NCI-H2171 treated with DMSO at 0.1 percent for 48 hours (cell line): ENCODE measurements around the gene PKP1.

Experiments
- DNase-seq: peaks from one replicate; lab custom pipeline; 2025; lab: John Stamatoyannopoulos, UW

Gene PKP1

GRCh38 chr1:201330541-201330940 lies 47.2 kb downstream of the PKP1 start:
- DNase-seq: no peak

- no peak for DNase-seq
These were observed 47.9 kb downstream of the PKP1 start for GRCh38 chr1:201331166-201331565.

- no peak for DNase-seq
These were observed 48.7 kb downstream of the PKP1 start for GRCh38 chr1:201332021-201332420.

GRCh38 chr1:201332616-201333335 lies 49.5 kb downstream of the PKP1 start:
- DNase-seq: no peak

- no peak for DNase-seq
These were observed 51.2 kb downstream of the PKP1 start for GRCh38 chr1:201334325-201335173.

- DNase-seq: no peak
These were observed 52.0 kb downstream of the PKP1 start for GRCh38 chr1:201335174-201335870.

- no peak for DNase-seq
These were observed 52.6 kb downstream of the PKP1 start for GRCh38 chr1:201335901-201336300.

GRCh38 chr1:201336711-201337450 lies 53.6 kb downstream of the PKP1 start:
- no peak for DNase-seq

GRCh38 chr1:201341377-201341776 lies 58.1 kb downstream of the PKP1 start:
- DNase-seq: no peak

- DNase-seq: no peak
These were observed 61.1 kb downstream of the PKP1 start for GRCh38 chr1:201344206-201345080.

- DNase-seq: no peak
These were observed 61.7 kb downstream of the PKP1 start for GRCh38 chr1:201345081-201345355.

- DNase-seq: no peak
These were observed 63.1 kb downstream of the PKP1 start for GRCh38 chr1:201346337-201346939.

GRCh38 chr1:201346987-201347386 lies 63.7 kb downstream of the PKP1 start:
- no peak for DNase-seq

- DNase-seq: no peak
These were observed 64.3 kb downstream of the PKP1 start for GRCh38 chr1:201347498-201348210.

GRCh38 chr1:201348211-201348566 lies 64.9 kb downstream of the PKP1 start:
- peak; percentile 52 for DNase-seq

GRCh38 chr1:201349092-201349491 lies 65.8 kb downstream of the PKP1 start:
- DNase-seq: no peak

- DNase-seq: no peak
These were observed 67.0 kb downstream of the PKP1 start for GRCh38 chr1:201350361-201350725.

- no peak for DNase-seq
These were observed 67.6 kb downstream of the PKP1 start for GRCh38 chr1:201350884-201351283.

- DNase-seq: no peak
These were observed 68.3 kb downstream of the PKP1 start for GRCh38 chr1:201351617-201352016.

GRCh38 chr1:201353186-201353940 lies 70.1 kb downstream of the PKP1 start:
- no peak for DNase-seq
